Measurements from ENCODE around the gene APBB2. TPM values are rescaled to one million over a fixed set of nuclear protein-coding genes. Genes with fewer than 3 reads are reported as not detected.
A peak's percentile ranks its signal among the peaks of the same experiment; 100 is the strongest.

Gene APBB2
- total RNA-seq, 2 donors from 2014 or later = 56.1 to 64.8 TPM

GRCh38 chr4:41205854-41206460 is 8.4 kb downstream of the APBB2 start:
- Histone ChIP-seq H3K4me1 (ENCODE audit: control insufficient read depth, insufficient read depth, low read length) (peaks cover 6% of the 10 kb centered on the region), H3K27ac (ENCODE audit: low read depth, low read length) (no peak overlapping the region), H3K36me3 (ENCODE audit: control insufficient read depth, insufficient read depth, low read length) (no peaks in the 10 kb centered on the region), H3K4me3 (ENCODE audit: low read length) (no peak overlapping the region), H3K27me3 (ENCODE audit: control insufficient read depth, insufficient read depth, low read length, poor library complexity, severe bottlenecking) (no peaks in the 10 kb centered on the region), H3K9ac (ENCODE audit: extremely low read depth, low read length, poor library complexity, severe bottlenecking) (no peak overlapping the region), H3K9me3 (ENCODE audit: control insufficient read depth, low read length) (no peaks in the 10 kb centered on the region)
- DNase-seq = no peak
- Mint-ChIP-seq H3K27me3 (ENCODE audit: insufficient read depth) (no peaks in the 10 kb centered on the region), H3K4me1 (peaks cover 46% of the 10 kb centered on the region), H3K9me3 (no peaks in the 10 kb centered on the region), H3K4me3 (no peak overlapping the region), H3K27ac (no peak overlapping the region), H3K36me3 (ENCODE audit: low read depth) (no peaks in the 10 kb centered on the region)
- 82 to 85% methylated on average over 1 to 2 of the region's 2 CpGs for WGBS, 2 experiments (ENCODE audit: insufficient coverage in 1 of 2, insufficient read length in 1 of 2)
- no peak for TF ChIP-seq CTCF (conservative IDR thresholded peaks at IDR 0.05)

- TF ChIP-seq CTCF (conservative IDR thresholded peaks at IDR 0.05) = no peak
- H3K27me3 ChIP-seq (ENCODE audit: control insufficient read depth, insufficient read depth, low read length, poor library complexity, severe bottlenecking) = no peaks in the 10 kb centered on the region
- H3K4me3 ChIP-seq (ENCODE audit: low read length) = no peak overlapping the region
- Mint-ChIP-seq H3K4me1 (peaks cover 49% of the 10 kb centered on the region), H3K4me3 (no peak overlapping the region), H3K9me3 (no peaks in the 10 kb centered on the region), H3K27me3 (ENCODE audit: insufficient read depth) (no peaks in the 10 kb centered on the region), H3K27ac (no peak overlapping the region), H3K36me3 (ENCODE audit: low read depth) (no peaks in the 10 kb centered on the region)
- no peaks in the 10 kb centered on the region for H3K36me3 ChIP-seq (ENCODE audit: control insufficient read depth, insufficient read depth, low read length)
- H3K27ac ChIP-seq (ENCODE audit: low read depth, low read length) = no peak overlapping the region
- WGBS, 2 experiments (ENCODE audit: insufficient coverage in 1 of 2, insufficient read length in 1 of 2) = 80% methylated on average over 3 of the region's 3 CpGs; no CpG with 5 or more reads in 1 of the 2 experiments
- no peak for DNase-seq
- peaks cover 6% of the 10 kb centered on the region for H3K4me1 ChIP-seq (ENCODE audit: control insufficient read depth, insufficient read depth, low read length)
- no peak overlapping the region for H3K9ac ChIP-seq (ENCODE audit: extremely low read depth, low read length, poor library complexity, severe bottlenecking)
- no peaks in the 10 kb centered on the region for H3K9me3 ChIP-seq (ENCODE audit: control insufficient read depth, low read length)
These were observed 9.2 kb downstream of the APBB2 start for GRCh38 chr4:41205130-41205529.

GRCh38 chr4:41204400-41204978 is 9.9 kb downstream of the APBB2 start:
- H3K27me3 Mint-ChIP-seq (ENCODE audit: insufficient read depth) = no peaks in the 10 kb centered on the region
- no peak for DNase-seq
- Histone ChIP-seq H3K9ac (ENCODE audit: extremely low read depth, low read length, poor library complexity, severe bottlenecking) (no peak overlapping the region), H3K36me3 (ENCODE audit: control insufficient read depth, insufficient read depth, low read length) (no peaks in the 10 kb centered on the region), H3K27me3 (ENCODE audit: control insufficient read depth, insufficient read depth, low read length, poor library complexity, severe bottlenecking) (no peaks in the 10 kb centered on the region), H3K27ac (ENCODE audit: low read depth, low read length) (no peak overlapping the region), H3K9me3 (ENCODE audit: control insufficient read depth, low read length) (no peaks in the 10 kb centered on the region), H3K4me1 (ENCODE audit: control insufficient read depth, insufficient read depth, low read length) (peaks cover 6% of the 10 kb centered on the region), H3K4me3 (ENCODE audit: low read length) (no peak overlapping the region)
- H3K9me3 Mint-ChIP-seq = no peaks in the 10 kb centered on the region
- H3K36me3 Mint-ChIP-seq (ENCODE audit: low read depth) = no peaks in the 10 kb centered on the region
- no peak for TF ChIP-seq CTCF (conservative IDR thresholded peaks at IDR 0.05)
- 86 to 92% methylated on average over 4 to 8 of the region's 8 CpGs for WGBS, 2 experiments (ENCODE audit: insufficient coverage in 1 of 2, insufficient read length in 1 of 2)
- H3K27ac Mint-ChIP-seq = peak overlapping the region; percentile 42
- no peak overlapping the region for H3K4me3 Mint-ChIP-seq
- H3K4me1 Mint-ChIP-seq = peaks cover 49% of the 10 kb centered on the region

All from endodermal cell (in vitro differentiated cells).